Measurements from ENCODE around the gene CCDC97.

GRCh38 chr19:41265395-41266153 is 44.4 kb upstream of the CCDC97 start:
- TF ChIP-seq, protein P1, sequence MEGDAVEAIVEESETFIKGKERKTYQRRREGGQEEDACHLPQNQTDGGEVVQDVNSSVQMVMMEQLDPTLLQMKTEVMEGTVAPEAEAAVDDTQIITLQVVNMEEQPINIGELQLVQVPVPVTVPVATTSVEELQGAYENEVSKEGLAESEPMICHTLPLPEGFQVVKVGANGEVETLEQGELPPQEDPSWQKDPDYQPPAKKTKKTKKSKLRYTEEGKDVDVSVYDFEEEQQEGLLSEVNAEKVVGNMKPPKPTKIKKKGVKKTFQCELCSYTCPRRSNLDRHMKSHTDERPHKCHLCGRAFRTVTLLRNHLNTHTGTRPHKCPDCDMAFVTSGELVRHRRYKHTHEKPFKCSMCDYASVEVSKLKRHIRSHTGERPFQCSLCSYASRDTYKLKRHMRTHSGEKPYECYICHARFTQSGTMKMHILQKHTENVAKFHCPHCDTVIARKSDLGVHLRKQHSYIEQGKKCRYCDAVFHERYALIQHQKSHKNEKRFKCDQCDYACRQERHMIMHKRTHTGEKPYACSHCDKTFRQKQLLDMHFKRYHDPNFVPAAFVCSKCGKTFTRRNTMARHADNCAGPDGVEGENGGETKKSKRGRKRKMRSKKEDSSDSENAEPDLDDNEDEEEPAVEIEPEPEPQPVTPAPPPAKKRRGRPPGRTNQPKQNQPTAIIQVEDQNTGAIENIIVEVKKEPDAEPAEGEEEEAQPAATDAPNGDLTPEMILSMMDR (IDR thresholded peaks at IDR 0.05 in 8 of 11, conservative IDR thresholded peaks at IDR 0.05 in 3 of 11): no peak
- TF ChIP-seq POLR2A (IDR thresholded peaks at IDR 0.05): no peak

Measured in spleen (tissue), 7 donors.